PFSK-1 (cell line): ENCODE measurements around the gene ZYG11A.

Experiments
- FOXP2 ChIP-seq: optimal IDR thresholded peaks from 2 replicates; pipeline ENCODE3; 2011; ENCODE audit warnings: borderline replicate concordance, control low read depth, inconsistent platforms; ENCODE audit not compliant: insufficient read depth; ENCODE audit errors: extremely low read length, extremely low read depth
- POLR2AphosphoS5 ChIP-seq: IDR thresholded peaks from 2 replicates; pipeline ENCODE4 v1.6.1; 2012; ENCODE audit warnings: low read depth, mild to moderate bottlenecking, control low read depth, low read length, moderate library complexity
- SIN3A ChIP-seq: IDR thresholded peaks from 2 replicates; pipeline ENCODE4 v1.6.1; 2012; ENCODE audit warnings: mild to moderate bottlenecking, low read length, moderate library complexity, borderline replicate concordance; ENCODE audit not compliant: insufficient read depth
- TAF1 ChIP-seq: IDR thresholded peaks from 2 replicates; pipeline ENCODE4 v1.6.1; 2012; ENCODE audit warnings: low read length, control low read depth, borderline replicate concordance; ENCODE audit not compliant: insufficient read depth
- TF ChIP-seq, protein P1 (sequence below), 2 experiments: IDR thresholded peaks; 2 replicates each; pipeline versions ENCODE4 v1.6.1 to v1.8.0; 2011 to 2012; ENCODE audit warnings: low read depth in 2 of 2, low read length in 2 of 2, control low read depth in 1 of 2, inconsistent platforms in 1 of 2, mild to moderate bottlenecking in 1 of 2, moderate library complexity in 1 of 2; ENCODE audit not compliant: insufficient read depth in 1 of 2

The ZYG11A gene

DNA sequence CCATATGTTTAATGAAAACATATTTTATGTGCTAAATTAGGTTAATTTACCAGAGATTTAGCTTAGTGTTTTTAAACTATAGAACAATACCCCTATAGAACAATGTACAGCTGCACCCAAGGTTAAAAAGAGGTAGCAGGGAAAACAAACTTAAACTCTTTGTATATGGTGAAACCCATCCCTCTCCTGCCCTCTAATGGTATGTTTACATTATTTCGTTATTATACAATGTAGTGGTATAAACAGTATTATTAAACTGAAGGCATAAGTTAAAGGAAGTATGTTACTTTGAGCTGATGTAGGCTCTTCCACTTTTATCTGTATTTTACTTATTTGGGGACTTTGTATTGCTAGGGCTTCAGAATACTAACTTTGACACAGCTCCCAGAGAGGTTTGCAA, 16.7 kb upstream of the ZYG11A start:
- TF ChIP-seq, protein P1, sequence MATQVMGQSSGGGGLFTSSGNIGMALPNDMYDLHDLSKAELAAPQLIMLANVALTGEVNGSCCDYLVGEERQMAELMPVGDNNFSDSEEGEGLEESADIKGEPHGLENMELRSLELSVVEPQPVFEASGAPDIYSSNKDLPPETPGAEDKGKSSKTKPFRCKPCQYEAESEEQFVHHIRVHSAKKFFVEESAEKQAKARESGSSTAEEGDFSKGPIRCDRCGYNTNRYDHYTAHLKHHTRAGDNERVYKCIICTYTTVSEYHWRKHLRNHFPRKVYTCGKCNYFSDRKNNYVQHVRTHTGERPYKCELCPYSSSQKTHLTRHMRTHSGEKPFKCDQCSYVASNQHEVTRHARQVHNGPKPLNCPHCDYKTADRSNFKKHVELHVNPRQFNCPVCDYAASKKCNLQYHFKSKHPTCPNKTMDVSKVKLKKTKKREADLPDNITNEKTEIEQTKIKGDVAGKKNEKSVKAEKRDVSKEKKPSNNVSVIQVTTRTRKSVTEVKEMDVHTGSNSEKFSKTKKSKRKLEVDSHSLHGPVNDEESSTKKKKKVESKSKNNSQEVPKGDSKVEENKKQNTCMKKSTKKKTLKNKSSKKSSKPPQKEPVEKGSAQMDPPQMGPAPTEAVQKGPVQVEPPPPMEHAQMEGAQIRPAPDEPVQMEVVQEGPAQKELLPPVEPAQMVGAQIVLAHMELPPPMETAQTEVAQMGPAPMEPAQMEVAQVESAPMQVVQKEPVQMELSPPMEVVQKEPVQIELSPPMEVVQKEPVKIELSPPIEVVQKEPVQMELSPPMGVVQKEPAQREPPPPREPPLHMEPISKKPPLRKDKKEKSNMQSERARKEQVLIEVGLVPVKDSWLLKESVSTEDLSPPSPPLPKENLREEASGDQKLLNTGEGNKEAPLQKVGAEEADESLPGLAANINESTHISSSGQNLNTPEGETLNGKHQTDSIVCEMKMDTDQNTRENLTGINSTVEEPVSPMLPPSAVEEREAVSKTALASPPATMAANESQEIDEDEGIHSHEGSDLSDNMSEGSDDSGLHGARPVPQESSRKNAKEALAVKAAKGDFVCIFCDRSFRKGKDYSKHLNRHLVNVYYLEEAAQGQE (IDR thresholded peaks at IDR 0.05; ENCODE audit: insufficient read depth in 1 of 2, low read depth in 2 of 2, low read length in 2 of 2) = no peak
- no peak for TF ChIP-seq SIN3A
- TF ChIP-seq FOXP2 = no peak
- TF ChIP-seq POLR2AphosphoS5 = no peak
- no peak for TF ChIP-seq TAF1

DNA sequence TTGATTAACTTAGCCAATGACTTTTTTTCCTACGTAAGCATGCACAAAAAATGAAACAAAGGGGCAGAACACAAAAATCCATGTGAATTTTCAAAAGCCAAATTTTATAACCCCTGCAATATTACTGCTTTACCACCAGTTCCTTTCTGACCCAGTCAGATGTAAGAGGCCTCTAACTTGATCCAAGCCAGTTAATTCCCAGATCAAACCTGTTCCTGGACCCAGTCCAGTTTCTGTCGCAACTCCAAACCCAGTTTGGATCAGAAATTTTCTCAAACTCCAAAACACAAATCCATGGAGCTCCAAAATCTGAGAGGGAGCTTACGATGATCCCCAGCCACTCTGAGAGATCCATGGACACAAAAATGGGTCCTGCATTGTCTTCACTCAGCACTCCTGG, 7.8 kb upstream of the ZYG11A start:
- TF ChIP-seq TAF1 = no peak
- no peak for TF ChIP-seq FOXP2
- no peak for TF ChIP-seq POLR2AphosphoS5
- TF ChIP-seq SIN3A = no peak
- TF ChIP-seq, protein P1 (IDR thresholded peaks at IDR 0.05; ENCODE audit: insufficient read depth in 1 of 2, low read depth in 2 of 2, low read length in 2 of 2) = no peak

DNA sequence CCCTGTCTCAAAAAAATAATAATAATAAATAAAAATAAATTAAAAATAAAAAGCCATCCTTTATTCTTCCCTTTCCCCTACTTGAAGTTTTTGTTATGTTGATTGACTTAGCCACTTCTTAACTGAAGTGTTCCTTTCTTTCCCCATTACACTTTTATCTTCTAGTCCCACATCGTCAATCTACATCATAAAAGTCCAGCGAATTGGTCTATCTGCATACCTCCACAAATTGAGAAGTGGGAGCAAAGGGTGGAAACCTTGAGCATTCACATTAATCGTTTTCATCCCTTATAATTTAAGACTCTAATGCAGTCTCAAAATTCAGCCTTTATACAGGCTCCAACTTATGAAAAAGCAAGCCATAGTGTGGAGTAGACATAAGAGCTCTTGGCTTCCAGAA, 6.5 kb upstream of the ZYG11A start:
- TF ChIP-seq TAF1 = no peak
- no peak for TF ChIP-seq POLR2AphosphoS5
- TF ChIP-seq FOXP2 = no peak
- no peak for TF ChIP-seq SIN3A
- TF ChIP-seq, protein P1 (IDR thresholded peaks at IDR 0.05; ENCODE audit: insufficient read depth in 1 of 2, low read depth in 2 of 2, low read length in 2 of 2) = no peak

DNA sequence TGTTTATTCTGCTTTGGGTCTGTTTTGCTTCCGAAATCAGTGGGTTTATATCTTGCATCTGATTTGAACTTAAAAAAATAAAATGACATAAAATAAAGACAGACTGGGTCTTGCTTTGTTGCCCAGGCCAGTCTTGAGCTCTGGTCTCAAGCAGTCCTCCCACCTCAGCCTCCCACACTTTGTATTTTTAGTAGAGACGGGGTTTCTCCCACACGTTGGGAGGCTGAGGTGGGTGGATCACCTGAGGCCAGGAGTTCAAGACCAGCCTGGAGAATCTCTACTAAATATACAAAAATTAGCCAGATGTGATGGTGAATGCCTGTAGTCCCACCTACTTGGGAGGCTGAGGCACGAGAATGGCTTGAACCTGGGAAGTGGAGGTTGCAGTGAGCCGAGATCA, 5.9 kb downstream of the ZYG11A start:
- no peak for TF ChIP-seq FOXP2
- TF ChIP-seq, protein P1 (IDR thresholded peaks at IDR 0.05; ENCODE audit: insufficient read depth in 1 of 2, low read depth in 2 of 2, low read length in 2 of 2) = no peak
- TF ChIP-seq TAF1 = no peak
- no peak for TF ChIP-seq SIN3A
- no peak for TF ChIP-seq POLR2AphosphoS5

- TF ChIP-seq SIN3A (no peak), FOXP2 (no peak), TAF1 (no peak), POLR2AphosphoS5 (no peak)
- TF ChIP-seq, protein P1 (IDR thresholded peaks at IDR 0.05; ENCODE audit: insufficient read depth in 1 of 2, low read depth in 2 of 2, low read length in 2 of 2) = no peak
Measured at GRCh38 chr1:52850951-52851350, 8.4 kb downstream of the ZYG11A start.
